Activated CD4-positive, CD25-positive, alpha-beta regulatory T cell treated with anti-CD3 and anti-CD28 coated beads, Interleukin-2, amount 50 U/mL, for 24 hours (primary cell): Measurements from ENCODE around the gene CHFR.
"Not testable (repeated sequence)": the region's sequence is repeated elsewhere in the genome, so short reads cannot be mapped to it uniquely, and the experiment has no call there.

ENCODE experiments used
- ATAC-seq, 2 donors: fragments of 150-1000 bp; cut with Tn5 transposase; one replicate each; pipeline ENCODE4 v1.10.0; 2021; ENCODE audit warnings: mild to moderate bottlenecking in 1 of 2, moderate library complexity in 1 of 2

Gene CHFR

GRCh38 chr12:132873724-132874123 is 13.7 kb downstream of the CHFR start:
- no peak for ATAC-seq

- ATAC-seq: no peak
These were observed 14.4 kb downstream of the CHFR start for GRCh38 chr12:132872975-132873421.

- no peak for ATAC-seq
These were observed 15.1 kb downstream of the CHFR start for GRCh38 chr12:132872073-132872855.

- ATAC-seq: no peak
These were observed 17.9 kb downstream of the CHFR start for GRCh38 chr12:132869551-132869950.

GRCh38 chr12:132866251-132866828 is 21.1 kb downstream of the CHFR start:
- no peak for ATAC-seq

- no peak for ATAC-seq
These were observed 25.8 kb downstream of the CHFR start for GRCh38 chr12:132861558-132861957.

GRCh38 chr12:132858718-132859266 is 28.6 kb downstream of the CHFR start:
- no peak for ATAC-seq

- not testable (repeated sequence) for ATAC-seq
These were observed 30.4 kb downstream of the CHFR start for GRCh38 chr12:132857019-132857418.

GRCh38 chr12:132856581-132856980 is 30.8 kb downstream of the CHFR start:
- no peak for ATAC-seq

GRCh38 chr12:132855211-132855610 is 32.2 kb downstream of the CHFR start:
- ATAC-seq: not testable (repeated sequence)

- no peak for ATAC-seq
These were observed 33.9 kb downstream of the CHFR start for GRCh38 chr12:132853285-132854092.

GRCh38 chr12:132852496-132852895 is 34.9 kb downstream of the CHFR start:
- ATAC-seq: no peak

- ATAC-seq: no peak
These were observed 35.9 kb downstream of the CHFR start for GRCh38 chr12:132851465-132851864.

GRCh38 chr12:132850291-132850690 is 37.1 kb downstream of the CHFR start:
- no peak for ATAC-seq

- no peak for ATAC-seq
These were observed 38.9 kb downstream of the CHFR start for GRCh38 chr12:132848521-132848920.

- no peak for ATAC-seq
These were observed 39.7 kb downstream of the CHFR start for GRCh38 chr12:132847363-132848356.

GRCh38 chr12:132844681-132845080 is 42.7 kb downstream of the CHFR start:
- ATAC-seq: not testable (repeated sequence)

- ATAC-seq: no peak
These were observed 44.9 kb downstream of the CHFR start for GRCh38 chr12:132842449-132843045.

GRCh38 chr12:132841151-132841550 is 46.3 kb downstream of the CHFR start:
- ATAC-seq: no peak

GRCh38 chr12:132840536-132840935 is 46.9 kb downstream of the CHFR start:
- no peak for ATAC-seq

GRCh38 chr12:132839558-132840235 is 47.7 kb downstream of the CHFR start:
- ATAC-seq: no peak
